NCI-H2029 treated with DMSO at 0.1 percent for 48 hours (cell line): ENCODE data around the gene SSC5D.

ENCODE experiments used
- DNase-seq: peaks from one replicate; lab custom pipeline; 2025; lab: John Stamatoyannopoulos, UW

Gene SSC5D

DNA sequence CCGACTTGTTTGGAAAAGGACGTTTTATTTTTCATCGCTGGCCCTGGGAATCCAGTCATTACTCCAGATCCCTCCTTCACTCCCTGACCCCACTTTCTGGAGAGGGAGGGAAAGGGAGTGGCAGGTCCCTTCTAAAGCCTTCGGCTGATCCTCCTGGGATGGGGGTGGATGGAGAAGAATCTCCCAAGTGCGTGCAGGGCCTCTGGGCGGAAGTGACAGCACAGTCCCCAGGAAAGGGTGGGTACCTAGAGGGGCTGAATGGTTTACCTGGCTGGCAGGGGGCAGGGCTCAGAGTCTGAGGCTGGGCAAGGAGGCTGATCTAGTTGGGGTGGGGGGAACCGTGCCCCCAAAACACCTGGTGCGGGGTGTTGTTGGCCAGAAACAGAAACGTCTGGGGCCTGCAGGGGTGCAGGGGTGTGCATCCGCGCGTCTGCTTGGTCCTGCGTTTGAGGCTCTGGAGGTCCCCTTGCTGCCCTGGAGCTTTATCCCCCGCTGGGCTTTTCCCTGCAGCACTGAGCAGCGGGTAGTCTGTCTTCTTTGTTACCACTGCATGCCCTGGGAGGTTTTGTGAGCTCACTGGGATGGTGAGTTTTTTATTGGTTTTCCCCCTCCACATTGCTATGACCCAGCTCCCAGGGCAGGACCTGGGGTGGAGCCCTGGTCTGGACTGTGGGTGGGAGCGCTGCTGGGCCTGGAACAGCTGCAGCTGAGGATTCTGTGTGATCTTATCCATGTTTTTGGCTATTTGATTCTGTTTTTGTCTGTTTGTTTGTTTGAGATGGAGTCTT, 14.8 kb upstream of the SSC5D start:
- DNase-seq, result no peak

DNA sequence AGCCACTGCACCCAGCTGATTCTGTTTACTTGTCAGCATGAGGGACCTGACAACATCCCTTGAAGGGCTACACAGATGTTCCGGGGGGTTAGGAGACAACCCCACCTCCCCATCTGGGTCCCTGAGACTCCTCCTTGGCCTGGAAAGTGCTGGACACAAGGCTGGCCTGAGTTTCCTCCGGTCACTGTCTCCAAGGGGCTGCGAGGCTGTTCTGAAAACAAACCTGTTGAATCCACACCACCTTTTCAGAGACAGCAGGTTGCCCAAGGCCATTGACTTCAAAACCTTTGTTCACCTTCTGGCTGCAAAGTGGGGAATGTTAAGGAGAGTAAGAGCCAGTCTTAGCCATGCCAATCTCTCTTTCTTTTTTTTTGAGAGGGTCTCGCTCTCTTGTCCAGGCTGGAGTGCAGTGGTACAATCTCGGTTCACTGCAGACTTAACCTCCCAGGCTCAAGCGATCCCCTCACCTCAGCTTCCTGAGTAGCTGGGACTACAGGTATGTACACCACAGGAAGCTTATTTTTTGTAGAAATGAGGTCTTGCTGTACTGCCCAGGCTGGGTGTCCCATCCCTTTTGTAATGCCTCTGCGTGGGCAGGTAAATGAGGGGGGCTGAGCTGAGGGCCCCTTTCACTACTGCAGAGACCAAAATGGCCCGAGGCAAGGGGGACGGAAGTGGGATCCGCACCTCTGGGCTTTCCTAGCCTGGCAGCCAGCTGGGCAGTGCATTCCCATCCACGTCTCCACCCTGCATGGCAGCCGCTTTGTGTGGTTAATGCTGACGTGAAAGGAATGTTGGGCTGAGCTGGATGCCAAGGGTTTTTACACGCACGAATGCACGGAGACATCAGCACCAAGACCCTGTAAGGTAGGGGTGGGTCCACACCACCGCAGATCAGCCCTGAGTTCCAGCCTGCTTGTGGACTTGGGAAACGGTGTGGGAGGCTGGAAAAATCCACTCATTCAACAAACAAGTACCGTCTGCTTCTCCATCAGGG, 13.7 kb upstream of the SSC5D start:
- no peak for DNase-seq

DNA sequence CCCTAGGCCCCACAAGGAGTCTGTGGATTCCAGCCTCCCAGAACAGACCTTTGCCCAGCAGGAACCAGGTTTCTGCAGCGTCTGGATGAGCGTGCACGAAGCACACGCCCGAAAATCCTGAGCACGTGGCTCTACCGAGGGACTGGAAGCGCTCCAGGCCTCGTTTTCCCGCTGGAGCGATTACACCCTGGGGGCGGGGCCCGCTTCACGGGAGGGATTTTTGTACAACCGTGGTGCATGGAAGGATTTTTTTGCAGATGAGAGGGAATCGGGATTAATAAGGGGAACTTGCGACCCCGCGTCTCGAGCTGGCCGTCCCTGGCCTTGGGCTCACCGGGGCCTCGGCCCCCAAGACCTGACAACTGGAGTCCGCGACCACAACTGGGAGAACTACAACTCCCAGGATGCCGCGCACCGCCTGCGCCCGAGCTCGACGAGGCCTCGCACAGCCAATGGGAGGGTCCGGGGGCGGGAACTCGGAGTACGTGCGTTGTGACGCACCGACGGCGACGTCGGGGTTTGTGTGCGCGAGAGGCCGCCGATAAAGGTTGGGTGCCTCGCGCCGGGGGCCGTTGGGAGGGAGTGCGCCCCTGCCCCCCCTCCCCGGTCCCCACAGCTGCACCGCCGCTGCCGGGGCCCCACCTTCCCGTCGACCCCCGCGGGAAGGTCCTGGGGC, 12.0 kb upstream of the SSC5D start, which contains the start of gene ZNF628:
ZNF628 (plus strand) TSS at position 518 of the 676 bp plus-strand sequence. CDS start 3,294 bp downstream, outside the sequence.
- DNase-seq, result peak; percentile 78

DNA sequence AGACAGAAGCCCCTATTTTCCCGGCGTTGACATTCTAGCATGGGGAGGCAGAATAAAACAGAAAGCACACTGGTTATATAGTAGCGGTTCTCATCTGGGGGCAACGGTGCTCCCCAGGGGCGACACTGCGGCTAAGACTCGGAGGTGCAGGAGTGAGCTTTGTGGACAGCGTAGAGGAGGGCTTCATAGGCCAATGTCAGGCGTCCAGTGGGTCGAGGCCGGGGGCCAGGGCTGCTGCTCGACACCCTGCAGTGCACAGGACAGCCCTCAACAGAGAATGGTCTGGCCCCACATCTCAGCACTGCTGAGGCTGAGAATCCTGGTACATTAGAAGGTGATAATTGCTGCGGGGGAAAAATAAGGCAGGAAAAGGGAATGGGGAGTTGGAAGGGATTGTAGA, 10.3 kb upstream of the SSC5D start:
- DNase-seq, result no peak

DNA sequence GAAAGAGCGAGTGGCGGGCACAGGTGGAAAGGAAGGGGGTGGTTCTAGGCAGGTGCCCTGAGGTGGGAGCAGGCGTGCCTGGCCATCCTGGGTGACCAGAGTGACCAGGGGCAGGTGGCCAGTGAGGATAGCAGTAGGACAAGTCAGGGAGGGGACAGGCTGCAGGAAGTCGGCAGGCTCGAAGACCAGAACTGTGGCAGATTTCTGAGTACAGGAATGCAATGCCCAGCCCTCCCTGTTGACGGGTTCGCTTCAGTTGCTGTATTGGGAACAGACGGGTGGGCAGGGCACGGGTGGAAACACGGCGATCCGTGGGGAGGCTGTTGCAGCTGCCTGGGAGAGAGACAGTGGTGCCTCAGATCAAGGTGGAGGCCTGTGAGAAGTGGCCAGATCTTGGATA, 9.9 kb upstream of the SSC5D start:
- no peak for DNase-seq

DNA sequence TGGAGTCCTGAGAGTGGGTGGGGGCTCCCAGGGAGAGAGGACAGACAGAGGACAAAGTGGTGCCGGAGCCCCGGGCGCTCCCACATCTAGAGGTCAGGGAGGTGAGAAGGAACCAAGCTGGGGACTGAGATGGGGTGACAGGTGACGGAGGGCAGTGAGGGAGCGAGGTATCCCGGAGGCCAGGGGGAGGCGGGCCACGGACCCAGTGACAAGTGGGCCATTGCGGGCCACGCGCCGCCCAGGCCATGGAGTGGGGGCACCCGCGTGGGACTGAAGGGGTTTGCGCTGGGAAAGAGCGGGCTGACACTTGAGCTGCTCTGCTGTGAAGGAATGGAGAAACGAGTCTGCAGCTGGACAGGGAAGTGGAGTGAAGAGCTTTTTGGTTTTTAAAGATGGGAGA, 9.2 kb upstream of the SSC5D start:
- DNase-seq, result no peak

DNA sequence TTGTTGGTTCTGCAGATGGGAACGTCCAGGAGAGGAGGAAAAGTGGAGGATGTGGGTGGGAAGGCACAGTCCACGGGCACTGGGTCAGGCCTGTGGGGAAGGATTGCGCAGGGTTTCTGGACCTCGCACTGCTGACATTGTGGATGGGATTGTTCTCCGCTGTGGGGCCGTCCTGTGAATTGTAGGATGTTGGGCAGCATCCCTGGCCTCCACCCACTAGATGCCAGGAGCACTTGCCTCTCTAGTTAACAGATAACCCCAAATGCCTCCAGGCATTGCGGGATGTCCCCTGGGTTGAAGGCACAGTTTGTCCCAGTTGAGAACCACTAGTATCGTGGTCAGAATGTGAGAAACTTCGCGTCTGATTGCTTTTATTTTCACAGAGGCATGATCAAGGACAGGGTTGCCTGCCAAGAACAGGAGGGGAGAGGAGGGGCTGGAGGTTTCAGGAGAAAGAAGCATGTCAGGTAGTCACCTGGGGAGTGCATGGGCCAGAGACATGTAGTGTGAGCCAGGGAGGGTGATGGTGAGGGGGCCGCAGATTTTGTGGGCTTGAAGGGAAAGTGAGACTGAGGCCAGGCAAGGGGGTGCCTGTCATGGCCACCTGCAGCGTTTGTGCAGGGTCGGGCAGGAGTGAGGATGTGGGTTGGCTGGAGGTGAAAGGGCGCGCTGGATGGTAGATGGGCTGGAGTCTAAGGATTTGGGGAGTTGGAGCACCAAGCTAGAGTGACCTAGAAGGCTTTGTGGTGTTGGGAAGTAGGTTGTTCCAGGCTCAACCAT, 8.6 kb upstream of the SSC5D start:
- no peak for DNase-seq

DNA sequence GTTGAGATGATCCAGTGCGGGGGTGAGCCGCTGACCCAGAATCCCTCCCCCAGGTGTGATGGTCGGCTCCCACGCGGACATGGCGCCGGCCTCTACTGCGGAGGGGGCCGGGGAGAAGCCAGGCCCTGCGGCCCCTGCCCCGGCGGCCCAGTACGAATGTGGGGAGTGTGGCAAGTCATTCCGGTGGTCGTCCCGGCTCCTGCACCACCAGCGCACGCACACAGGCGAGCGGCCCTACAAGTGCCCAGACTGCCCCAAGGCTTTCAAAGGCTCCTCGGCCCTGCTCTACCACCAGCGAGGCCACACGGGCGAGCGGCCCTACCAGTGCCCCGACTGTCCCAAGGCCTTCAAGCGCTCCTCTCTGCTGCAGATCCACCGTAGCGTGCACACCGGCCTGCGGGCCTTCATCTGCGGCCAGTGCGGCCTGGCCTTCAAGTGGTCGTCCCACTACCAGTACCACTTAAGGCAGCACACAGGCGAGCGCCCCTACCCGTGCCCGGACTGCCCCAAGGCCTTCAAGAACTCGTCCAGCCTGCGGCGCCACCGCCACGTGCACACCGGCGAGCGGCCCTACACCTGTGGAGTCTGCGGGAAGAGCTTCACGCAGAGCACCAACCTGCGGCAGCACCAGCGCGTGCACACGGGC, 7.0 kb upstream of the SSC5D start:
- no peak for DNase-seq

DNA sequence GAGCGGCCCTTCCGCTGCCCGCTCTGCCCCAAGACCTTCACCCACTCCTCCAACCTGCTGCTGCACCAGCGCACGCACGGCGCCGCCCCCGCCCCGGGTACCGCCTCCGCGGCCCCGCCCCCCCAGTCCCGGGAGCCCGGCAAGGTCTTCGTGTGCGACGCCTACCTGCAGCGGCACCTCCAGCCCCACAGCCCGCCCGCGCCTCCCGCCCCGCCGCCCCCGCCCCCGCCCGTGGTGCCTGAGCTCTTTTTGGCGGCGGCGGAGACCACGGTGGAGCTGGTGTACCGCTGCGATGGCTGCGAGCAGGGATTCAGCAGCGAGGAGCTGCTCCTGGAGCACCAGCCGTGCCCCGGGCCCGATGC, 6.5 kb upstream of the SSC5D start:
- DNase-seq, result no peak

DNA sequence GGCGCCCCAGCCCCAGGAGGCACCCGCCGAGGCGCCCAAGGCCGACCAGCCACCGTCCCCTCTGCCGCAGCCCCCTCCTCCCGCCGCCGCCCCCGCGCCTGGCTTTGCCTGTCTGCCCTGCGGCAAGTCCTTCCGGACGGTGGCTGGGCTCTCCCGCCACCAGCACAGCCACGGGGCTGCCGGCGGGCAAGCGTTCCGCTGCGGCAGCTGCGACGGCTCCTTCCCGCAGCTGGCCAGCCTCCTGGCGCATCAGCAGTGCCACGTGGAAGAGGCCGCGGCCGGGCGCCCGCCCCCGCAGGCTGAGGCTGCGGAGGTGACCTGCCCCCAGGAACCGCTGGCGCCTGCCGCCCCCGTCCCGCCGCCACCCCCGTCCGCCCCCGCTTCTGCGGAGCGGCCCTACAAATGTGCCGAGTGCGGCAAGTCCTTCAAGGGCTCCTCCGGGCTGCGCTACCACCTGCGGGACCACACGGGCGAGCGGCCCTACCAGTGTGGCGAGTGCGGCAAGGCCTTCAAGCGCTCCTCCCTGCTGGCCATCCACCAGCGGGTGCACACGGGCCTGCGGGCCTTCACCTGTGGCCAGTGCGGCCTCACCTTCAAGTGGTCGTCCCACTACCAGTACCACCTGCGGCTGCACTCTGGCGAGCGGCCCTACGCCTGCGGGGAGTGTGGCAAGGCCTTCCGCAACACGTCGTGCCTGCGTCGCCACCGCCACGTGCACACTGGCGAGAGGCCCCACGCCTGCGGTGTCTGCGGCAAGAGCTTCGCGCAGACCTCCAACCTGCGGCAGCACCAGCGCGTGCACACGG, 5.9 kb upstream of the SSC5D start:
- DNase-seq, result no peak

DNA sequence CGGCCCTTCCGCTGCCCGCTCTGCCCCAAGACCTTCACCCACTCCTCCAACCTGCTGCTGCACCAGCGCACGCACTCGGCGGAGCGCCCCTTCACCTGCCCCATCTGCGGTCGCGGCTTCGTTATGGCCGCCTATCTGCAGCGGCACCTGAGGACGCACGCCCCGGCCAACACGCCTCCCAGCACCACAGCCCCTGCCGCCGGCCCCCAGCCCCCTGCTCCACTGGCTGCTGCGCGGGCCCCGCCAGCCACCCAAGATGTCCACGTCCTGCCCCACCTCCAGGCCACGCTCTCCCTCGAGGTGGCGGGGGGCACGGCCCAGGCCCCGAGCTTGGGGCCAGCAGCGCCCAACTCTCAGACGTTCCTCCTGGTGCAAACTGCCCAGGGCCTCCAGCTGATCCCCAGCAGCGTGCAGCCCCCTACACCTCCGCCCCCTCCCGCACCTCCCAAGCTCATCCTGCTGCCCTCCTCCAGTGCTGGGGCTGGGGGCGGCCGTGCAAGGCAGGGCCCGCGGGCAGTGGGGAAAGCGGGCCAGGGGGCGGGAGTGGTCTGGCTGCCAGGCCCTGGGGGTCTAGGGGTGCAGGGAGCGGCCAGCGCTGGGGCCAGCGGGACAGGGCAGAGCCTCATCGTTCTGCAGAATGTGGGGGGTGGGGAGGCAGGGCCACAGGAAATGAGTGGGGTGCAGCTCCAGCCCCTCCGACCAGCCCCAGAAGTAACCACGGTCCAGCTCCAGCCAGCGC, 5.1 kb upstream of the SSC5D start:
- no peak for DNase-seq

DNA sequence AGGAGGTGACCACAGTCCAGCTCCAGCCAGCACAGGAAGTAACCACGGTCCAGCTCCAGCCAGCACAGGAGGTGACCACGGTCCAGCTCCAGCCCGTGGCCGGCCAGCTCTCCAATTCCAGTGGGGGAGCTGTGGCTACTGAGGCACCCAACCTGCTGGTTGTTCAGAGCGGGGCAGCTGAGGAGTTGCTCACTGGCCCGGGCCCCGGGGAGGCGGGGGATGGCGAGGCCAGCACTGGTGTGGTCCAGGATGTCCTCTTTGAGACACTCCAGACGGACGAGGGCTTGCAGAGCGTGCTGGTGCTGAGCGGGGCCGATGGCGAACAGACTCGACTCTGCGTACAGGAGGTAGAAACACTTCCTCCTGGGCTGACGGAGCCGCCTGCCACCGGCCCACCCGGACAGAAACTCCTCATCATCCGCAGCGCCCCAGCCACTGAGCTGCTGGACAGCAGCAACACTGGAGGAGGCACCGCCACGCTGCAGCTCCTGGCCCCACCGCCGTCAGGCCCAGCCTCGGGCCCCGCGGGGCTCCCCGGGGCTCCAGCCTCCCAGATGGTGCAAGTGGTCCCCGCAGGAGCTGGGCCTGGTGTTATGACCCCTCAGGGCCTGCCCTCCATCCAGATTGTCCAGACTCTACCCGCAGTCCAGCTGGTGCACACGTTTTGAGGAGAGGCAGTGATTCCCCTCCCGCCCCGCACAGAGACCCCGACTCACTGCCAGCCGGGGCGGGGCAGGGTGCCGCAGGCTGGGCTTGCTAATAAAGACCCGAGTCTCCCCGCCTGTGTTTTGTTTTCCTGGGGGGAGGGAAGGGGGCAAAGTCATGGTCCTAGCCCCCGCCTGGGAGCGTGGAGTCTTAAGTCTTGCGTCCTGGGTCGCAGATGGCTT, 4.3 kb upstream of the SSC5D start:
- no peak for DNase-seq

DNA sequence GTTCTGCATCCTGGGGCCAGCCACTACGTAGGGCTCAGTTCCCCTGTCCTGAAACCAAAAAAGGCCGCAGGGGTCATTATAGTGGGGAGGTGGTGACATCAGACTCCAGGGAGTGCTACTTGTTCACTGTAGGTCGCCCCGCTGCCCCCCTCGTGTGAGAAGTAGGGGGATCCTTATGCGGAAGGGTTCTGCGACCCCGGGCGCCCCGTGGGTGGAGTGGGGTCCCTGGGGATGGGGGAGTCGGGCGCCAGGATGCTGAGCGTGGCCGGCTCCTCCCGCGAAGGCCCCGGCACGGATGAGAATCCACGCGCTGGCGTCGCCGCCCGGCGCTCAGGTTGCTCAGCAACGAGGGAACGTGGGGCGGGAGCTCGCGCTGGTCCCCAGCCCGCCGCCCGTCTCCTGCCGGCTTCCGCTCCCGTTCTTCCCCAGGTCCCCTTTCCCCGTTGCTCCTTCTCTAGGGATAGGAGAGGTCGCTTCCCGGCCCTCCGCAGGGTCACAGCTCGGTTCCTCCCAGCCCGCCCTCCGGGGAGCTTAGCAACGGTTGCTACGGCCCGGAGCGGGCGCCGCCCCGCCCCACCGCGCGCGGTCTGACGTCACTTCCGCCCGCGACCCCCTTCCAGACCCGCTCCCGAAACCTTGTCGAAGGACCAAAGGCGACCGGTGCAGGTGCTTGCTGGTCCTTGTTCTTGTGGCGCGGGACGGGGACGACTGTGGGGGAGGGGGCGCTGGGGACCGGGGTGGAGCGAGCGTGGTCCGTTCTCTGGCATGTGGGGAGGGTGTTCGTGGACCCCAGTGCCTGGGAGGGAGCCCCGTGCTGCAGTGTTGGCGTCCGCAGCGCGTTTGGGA, 3.4 kb upstream of the SSC5D start, which contains the start of gene NAT14:
NAT14 (plus strand) TSS at position 596 of the 846 bp plus-strand sequence. CDS start 521 bp downstream, outside the sequence.
- peak; percentile 17 for DNase-seq

DNA sequence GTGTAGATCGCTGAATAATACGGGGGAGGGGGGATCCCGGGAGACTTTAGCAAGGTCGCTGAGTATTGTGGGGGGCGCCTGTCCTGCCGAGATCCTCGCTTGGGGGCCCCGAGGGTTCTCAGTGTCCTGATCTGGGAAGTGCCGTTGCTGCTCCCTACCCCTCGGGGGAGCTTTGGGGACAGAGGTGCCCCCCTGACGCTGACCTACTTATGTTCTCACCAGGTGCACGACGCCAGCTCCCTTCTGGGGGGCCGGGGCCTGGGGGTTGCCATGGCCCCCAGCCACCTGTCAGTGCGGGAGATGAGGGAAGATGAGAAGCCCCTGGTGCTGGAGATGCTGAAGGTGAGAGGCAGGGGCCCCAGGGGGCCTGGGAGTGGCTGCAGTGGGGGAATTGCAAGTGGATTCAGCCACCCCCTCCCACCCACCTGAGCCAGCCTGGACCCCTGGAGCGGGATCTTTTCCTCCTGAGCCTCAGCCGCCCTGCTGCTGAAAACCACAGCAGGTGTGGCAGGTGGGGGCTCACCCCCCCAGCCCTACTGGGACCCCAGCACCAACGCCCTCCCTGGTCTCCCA, 2.7 kb upstream of the SSC5D start:
- DNase-seq, result no peak

DNA sequence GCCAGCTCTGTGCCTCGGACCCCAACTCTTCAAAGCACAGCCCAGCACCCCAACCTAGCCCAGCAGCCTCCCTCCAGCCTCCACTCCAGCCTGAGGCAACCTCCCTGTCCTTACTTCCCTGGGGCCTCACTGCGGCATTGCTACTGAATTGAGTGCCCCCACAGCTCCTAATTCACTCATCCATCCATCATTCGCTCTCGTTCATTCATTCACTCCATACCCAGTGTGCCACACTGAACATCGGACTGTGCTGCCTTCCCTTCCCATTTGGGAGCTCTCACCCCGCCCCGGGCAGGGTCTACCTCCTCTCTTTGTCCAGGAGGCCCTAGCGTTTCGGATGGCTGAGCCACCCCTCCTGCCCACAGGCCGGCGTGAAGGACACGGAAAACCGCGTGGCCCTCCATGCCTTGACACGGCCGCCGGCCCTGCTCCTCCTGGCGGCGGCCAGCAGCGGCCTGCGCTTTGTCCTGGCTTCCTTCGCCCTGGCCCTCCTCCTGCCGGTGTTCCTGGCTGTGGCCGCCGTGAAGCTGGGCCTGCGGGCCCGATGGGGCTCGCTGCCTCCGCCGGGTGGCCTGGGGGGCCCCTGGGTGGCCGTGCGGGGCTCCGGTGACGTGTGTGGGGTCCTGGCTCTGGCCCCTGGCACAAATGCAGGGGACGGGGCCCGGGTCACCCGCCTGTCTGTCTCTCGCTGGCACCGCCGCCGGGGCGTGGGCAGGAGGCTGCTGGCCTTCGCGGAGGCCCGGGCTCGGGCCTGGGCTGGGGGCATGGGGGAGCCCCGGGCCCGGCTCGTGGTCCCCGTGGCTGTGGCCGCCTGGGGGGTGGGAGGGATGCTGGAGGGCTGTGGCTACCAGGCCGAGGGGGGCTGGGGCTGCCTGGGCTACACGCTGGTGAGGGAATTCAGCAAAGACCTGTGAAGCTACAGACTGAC, 1.9 kb upstream of the SSC5D start:
- DNase-seq, result no peak
